Kasumi-1 (cell line): ENCODE measurements around the gene CARM1.
A peak's percentile ranks its signal among the peaks of the same experiment; 100 is the strongest.
"Not testable (repeated sequence)": the region's sequence is repeated elsewhere in the genome, so short reads cannot be mapped to it uniquely, and the experiment has no call there.

ENCODE experiments used
- DNase-seq, 2 experiments: peaks; one replicate each; lab custom pipeline; 2025; lab: John Stamatoyannopoulos, UW

The CARM1 gene

DNA sequence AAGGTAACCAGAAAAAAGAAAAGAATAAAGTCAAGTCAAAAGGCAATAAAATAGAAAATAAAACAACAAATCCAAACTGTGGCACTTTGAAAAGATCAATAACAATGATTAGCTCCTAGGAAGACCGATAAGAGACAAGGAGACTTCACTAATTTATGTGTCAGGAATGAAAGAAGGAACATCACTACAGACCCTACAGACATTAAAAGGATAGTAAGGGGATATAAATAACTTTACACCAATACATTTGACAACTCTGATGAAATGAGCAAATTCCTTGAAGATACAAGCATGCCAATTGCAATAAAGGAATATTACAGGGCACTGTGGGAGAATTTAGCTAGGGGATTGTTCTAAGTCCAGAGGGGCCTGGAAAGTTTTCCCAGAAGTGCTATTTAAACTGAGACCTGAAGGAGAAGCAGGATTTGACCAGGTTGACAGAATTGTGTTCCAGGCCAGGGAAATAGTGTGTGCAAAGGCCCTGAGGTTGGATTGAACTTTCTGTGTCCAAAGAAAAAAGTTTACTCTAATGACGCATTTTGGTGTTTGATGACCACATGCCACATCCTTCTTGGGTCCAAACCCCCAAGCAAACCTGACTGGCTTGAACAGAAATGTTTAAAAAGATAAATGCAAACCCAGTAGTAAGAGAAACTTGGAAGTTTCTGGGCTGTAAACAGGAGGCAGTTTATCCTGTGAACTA is 24.7 kb upstream of the CARM1 start:
- DNase-seq = no peak

GRCh38 chr19:10848230-10848856 is 23.0 kb upstream of the CARM1 start, which contains the start of gene C19orf38:
C19orf38 (plus strand) TSS chr19:10848415; CDS start chr19:10848509, 94 bp downstream.
- peak; percentile 71 to 86 for DNase-seq

DNA sequence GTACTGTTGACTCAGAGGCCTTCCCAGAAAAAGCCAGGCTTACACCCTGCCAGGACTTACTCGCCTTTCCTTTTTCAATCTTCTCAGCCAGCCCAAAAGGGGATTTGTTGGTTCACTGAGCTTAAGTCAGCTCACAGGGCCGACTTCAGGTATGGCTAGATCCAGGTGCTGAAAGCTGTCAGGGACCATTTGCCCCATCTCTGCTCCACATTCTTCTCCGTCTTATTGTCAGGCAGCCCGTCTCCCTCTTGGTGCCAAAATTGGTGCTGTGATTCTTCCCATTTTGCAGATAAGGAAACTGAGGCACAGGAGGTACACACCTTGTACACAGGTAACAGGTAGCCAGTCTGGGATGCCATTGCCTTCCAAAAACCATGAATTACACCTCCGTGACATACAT is 20.7 kb upstream of the CARM1 start:
- no peak for DNase-seq

GRCh38 chr19:10852098-10852800 is 19.1 kb upstream of the CARM1 start:
- DNase-seq = no peak

DNA sequence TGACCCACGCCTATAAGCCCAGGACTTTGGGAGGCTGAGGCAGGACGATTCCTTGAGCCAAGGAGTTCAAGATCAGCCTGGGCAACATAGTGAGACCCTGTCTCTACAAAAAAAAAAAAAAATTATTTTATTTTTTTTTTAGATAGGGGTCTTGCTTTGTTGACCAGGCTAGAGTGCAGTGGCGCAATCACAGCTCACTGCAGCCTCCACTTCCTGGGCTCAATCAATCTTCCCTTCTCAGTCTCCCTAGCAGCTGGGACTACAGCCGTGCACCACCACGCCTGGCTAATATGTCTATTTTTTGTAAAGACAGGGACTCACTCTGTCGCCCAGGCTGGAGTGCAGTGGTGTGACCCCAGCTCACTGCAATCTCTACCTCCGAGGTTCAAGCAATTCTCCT is 18.4 kb upstream of the CARM1 start:
- no peak for DNase-seq

DNA sequence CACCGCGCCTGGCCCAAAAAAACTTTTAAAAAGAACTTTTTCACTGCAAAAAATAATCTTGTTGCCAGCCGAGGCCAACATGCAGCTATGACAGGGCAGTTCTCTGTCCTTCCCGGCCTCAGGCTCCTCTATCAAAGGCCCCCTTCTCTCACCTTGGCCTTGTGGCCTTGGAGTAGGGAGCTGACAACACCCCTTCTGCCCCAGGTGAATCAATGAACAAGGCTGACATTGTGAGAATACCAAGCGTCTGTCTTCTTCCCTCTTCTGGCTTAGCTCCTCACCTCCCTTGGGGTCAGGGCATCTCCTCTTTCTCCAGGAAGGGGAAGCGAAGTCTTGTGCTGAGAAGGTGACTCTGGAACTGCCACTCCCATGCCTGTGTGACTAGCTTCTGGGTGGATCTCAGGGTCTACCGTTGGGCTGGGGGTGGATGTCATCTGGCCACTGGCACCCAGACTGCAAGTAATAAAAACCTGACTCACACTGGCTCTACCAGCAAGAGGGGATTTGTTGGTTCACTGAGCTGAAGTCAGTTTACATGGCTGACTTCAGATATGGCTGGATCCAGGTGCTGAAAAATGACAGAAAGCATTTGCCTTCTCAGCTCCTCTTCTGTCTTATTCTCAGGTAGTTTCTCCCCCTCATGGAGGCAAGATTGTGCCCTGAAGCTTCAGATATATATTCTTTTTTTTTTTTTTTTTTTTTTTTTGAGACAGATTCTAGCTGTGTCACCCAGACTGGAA is 16.8 kb upstream of the CARM1 start:
- no peak for DNase-seq

GRCh38 chr19:10855879-10856522 is 15.4 kb upstream of the CARM1 start:
- peak; percentile 33 to 40 for DNase-seq

DNA sequence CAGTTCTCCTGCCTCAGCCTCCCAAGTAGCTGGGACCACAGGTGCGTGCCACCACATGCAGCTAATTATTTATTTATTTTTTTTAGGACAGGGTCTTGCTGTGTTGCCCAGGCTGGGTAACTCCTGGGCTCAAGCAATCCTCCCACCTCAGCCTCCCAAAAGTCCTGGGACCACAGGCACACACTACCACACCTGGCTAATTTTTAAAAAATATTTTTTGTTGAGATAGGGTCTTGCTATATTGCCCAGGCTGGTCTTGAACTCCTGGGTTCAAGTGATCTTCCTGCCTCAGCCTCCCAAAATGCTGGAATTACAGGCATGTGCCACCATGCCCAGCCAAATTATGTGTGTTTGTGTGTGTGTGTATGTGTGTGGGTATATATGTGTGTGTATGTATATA is 14.5 kb upstream of the CARM1 start:
- not testable (repeated sequence) for DNase-seq

DNA sequence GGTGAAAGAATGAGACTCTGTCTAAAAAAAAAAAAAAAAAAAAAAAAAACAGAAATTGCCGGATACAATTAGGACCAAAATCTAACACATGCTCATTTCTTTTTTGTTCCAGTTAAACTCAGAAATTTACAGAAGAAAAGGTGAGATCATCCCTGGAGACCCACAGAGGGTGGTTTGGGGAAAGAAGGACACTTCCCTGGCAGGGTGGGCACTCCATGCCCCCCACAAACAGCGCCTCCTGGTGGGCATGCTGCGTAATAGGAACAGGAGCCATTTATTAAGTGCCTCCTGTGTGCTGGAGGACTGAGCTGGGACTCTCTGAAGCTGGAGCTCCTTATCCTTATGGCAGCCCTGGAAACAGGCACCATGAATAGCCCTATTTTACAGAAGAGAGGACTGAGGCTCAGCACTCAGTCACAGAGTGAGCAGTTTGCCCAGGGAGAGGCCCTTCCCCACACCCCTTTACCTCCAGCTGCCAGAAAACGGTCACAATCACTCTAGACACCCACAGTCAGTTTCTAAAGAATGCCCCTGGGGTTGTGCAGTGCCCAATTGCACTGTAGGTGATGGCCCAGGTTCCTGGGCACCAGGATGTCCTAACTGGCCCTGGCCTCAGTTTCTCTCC is 13.0 kb upstream of the CARM1 start:
- DNase-seq = peak; percentile 19 to 29

- peak; percentile 33 to 58 for DNase-seq
Observed at GRCh38 chr19:10861103-10861651, 10.2 kb upstream of the CARM1 start.

DNA sequence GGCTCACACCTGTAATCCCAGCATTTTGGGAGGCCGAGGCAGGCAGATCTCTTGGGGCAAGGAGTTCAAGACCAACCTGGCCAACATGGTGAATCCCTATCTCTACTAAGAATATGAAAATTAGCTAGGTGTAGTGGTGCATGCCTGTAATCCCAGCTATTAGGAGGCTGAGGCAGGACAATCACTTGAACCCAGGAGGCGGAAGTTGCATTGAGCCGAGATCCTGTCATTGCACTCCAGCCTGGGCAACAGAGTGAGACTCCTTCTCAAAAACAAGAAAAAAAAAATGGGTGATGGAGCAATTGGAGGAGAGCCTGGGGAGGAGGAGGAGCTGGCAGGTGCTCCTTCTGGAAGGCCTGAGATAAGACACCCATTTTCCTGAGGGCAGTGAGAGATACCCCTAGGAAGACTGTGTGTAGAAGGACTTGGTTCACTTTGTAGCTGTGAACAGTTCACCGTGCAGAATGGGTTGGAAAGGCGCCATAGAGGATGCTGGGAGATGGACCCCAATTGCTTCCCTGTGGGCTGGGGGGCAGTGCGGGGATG is 8.7 kb upstream of the CARM1 start:
- DNase-seq = no peak

GRCh38 chr19:10863107-10863717 is 8.1 kb upstream of the CARM1 start:
- DNase-seq = no peak

DNA sequence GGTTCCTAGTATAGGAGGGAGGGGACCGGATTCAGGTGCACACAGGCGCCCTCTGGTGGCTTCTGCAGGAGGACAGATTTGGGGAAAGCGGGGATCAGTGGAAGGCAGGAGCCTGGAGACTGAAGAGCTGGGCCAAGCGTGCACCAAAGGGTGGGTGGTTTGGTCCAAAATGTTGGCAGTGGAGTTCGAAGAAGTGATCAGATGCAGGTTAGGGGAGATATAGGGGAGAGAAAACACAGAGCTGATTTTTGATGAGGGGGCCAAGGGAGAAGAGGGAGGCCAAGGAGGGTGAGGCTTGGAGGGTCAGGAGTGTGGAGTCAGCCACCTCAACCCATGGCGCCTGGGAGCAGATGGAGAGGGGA is 6.8 kb upstream of the CARM1 start:
- DNase-seq = peak; percentile 77 to 87

GRCh38 chr19:10866495-10866894 is 4.9 kb upstream of the CARM1 start:
- no peak for DNase-seq

GRCh38 chr19:10868872-10869547 is 2.3 kb upstream of the CARM1 start:
- no peak for DNase-seq

DNA sequence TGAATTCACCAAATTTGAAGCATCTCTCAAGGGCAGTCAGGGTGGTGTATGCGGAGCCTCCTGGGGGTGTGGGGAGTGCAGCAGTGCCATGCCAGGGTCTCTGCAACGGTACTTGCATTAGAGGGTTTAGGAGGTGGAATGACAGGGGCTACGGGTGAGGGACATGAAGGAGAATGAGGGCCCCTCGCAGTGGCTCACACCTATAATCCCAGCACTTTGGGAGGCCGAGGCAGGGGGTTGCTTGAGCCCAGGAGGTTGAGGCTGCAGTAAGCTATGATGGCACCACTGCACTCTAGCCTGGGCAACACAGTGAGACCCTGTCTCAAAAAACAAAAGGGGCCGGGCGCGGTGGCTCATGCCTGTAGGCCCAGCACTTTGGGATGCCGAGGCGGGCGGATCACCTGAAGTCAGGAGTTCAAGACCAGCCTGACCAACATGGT is 1.5 kb upstream of the CARM1 start:
- not testable (repeated sequence) for DNase-seq

GRCh38 chr19:10870501-10870954 is 825 bp upstream of the CARM1 start:
- DNase-seq = no peak

DNA sequence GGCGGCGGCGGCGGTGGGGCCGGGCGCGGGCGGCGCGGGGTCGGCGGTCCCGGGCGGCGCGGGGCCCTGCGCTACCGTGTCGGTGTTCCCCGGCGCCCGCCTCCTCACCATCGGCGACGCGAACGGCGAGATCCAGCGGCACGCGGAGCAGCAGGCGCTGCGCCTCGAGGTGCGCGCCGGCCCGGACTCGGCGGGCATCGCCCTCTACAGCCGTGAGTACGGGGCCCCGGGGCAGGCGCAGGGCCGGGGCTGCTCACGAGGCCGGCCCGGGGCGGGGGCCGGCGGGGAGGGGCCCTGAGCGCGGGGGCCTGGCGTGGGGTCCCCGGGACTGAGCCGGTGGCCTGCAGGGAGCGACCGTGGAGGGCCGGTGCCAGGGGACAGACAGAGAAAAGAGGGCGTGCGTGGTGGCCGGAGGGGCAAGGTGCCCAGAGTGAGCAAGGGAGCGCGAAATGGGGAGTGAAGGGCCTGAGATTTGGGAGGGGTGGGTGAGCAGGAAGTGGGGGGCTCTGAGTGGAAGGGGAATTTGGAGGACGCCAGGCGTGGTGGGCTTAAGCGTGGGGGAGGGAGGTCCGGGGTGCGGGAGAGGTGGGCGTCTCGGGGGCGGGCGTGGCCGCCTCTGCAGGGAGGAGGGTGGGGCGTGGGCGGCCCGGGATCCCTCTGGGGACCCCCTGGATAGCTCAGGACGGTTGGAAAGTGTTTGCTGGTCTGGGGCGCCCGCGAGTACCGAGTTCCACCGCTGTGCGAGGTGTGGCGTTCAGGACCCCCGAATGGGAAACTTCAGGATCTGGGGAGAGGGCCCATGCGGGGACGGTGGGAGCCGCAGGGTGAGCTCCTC is 575 bp downstream of the CARM1 start:
- peak; percentile 8 to 26 for DNase-seq
